KG1 (cell line): Measurements from ENCODE around the gene ADCY5.

Source experiments
- DNase-seq: peaks from one replicate; lab custom pipeline; 2025; lab: John Stamatoyannopoulos, UW

Gene ADCY5

GRCh38 chr3:123429362-123430125, 19.3 kb downstream of the ADCY5 start:
- DNase-seq = no peak

DNA sequence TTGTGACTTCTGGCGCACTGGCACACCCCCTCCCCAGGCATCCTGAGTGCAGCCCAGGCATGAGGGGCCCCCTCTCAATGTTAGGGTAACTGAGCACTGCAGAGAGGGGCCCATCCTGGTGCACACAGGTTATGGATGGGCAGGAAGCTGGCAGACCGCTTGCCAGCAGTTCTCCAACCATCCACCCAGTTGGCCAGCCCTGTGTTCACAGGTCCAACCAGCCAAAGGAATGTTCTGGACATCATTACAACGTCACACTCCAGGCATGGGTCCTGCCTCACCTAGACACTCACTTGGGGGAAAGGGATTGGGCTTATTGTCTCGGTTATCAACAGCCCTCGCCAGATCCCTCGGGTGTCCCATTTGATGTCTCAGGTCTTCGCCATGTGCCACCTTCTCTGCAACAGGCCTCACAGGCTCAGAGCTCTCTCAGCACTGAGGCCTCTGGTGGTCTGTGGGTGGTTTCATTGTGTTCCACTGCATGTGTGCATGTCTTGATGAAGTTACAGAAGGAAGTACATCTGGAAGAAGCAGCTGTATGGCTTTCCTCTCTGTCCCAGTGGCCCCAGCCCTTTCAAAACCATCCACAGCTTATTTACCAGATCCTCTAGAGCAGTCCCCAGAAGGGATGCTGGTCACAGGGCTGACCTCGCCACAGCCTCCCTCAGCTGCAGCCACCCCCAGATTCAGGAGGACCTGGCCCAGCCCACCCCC, 23.7 kb downstream of the ADCY5 start:
- no peak for DNase-seq

DNA sequence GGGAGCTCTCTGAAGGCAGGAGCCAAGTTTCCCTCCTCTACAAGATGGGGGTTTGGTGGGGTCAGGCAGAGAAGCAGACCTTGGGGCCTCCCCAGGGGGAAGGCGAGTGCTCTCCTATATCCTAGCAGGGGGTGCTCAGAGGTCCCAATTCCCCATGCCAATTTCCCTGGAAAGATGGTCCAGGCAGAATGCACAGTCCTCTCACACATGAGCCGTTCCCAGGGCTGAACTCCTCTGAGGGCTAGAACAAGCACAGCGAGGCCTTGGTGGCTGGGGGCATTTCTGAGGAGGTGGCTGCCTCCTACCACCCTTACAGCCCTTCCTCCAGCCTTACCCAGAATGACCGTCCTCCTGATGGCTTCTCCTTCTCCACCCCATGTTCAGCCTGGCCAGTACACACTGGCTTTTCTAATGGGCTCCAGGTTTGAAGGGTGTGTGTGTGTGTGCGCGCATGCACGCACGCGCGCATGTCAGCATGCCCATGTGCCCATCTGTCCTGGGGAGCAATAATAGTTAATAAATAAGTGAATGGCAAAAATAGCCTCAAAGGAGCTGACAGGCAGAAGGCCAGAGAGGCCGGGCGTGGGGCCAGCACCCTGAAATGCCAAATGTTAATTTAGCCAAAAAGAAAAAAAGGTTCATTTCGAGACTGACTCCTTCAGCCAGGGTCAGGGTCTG, 24.4 kb downstream of the ADCY5 start:
- DNase-seq = no peak

DNA sequence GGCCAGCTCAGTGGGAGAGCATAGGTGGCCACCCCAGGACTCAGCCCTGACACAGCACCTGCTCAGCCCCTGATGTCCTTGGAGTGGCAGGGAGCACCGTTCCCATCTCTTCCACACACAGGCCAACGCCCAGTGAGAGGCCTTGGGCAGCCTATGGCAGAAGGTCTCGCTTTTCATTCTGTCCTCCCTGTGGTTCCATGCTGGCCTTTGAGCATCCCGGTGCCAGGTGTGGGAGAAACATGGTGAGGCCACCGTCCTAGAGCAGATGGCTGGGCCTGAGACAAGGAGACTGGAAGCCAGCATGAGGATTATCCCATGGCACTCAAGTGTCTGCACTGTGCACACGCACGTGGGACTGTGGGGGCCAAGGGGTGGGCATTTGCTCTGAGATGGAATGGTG, 25.1 kb downstream of the ADCY5 start:
- DNase-seq = no peak

- DNase-seq = no peak
These were observed 25.9 kb downstream of the ADCY5 start for GRCh38 chr3:123423031-123423430.

DNA sequence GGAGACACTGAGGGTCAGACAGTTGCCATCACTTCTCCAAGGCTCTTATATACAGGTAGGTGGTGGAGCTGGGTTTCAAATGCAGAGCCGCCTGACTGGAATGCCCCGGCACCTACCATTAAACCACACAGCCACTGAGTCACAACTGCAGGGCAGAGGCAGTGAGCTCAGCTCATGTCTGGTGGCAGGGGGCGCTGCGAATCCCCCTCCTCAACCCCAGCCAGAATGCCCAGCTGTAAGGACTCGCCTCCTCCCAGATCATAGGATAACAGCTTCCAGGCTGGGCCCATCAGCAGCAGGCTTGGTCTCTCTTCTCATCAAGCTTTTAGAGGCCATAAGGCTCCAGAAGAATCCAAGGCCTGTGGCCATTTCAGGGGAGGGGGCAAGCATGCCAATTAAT, 26.4 kb downstream of the ADCY5 start:
- DNase-seq = no peak

DNA sequence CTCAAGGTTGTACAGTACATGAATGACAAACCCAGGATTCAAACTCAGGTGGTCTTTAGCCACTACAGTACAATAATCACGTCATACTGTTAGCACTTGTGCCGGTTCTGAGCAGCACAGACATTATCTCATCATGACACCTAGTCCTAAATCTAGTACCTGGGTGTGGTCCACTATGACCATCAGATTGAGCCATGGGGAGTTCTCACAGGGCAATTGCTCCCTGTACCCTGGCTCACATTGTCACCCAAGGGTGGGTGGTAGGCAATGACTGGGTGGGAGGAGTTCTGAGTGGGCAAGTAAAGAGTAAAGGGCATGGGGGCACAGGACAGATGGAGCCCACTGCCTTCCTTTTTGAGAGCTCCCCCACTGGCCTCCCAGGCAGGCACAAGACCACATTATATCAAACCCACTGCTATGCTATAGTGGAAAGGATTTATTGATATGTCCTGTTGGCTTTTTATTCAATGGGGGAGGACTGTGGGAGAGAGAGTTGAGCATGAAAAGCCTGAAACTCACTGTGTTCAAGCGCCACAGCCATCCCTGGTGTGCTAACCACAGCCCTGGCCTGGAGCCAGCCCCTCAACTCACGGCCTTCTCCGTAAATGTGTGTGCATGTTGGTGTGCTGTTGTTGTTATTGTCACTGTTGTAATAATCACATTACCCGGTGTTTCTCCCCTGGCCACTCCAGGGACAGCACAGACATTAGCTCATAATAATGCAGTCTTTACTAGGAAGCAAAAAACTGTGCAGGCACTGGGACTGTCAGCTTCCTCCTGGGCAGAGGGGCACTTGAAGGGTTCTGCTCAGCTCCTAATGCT, 27.3 kb downstream of the ADCY5 start:
- no peak for DNase-seq

- DNase-seq = no peak
These were observed 28.4 kb downstream of the ADCY5 start for GRCh38 chr3:123420416-123420968.

DNA sequence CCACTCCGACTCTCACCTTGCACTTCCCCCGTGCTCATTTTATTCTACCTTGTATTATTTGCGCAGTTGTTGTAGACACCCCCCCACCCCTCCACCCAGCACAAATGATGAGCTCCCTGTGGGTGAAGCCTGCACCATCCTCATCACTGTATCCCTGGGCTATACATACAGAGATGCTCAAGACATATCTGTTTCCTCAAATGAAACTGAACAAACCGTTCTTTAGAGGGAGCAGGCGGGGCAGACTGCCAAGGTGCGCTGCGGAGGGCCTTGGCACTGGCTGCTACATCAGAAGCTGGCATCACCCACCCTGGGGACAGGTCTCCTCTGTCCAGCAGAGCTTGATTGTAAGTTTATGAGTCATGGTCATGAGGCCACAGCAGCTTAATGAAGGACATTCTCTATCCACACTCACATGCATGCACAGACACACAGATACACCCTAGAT, 29.0 kb downstream of the ADCY5 start:
- no peak for DNase-seq

- no peak for DNase-seq
These were observed 29.6 kb downstream of the ADCY5 start for GRCh38 chr3:123419181-123419849.

DNA sequence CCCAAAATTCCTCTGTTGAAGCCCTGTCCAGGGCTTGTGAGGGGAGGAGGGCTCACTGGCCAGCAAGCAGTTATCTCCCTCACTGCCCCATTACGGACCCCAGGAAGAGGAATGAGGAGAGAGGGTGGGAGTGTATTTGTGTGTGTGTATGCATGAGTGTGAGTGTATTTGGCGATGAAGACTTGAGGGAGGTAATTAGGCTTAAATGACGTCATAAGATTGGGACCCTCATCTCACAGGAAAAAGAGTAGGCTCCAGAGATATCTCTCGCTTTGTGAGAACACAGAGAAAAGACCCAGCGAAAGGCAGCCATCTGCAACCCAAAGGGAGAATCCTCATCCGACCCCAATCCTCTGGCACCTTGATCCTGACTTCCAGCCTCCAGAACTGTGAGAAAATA, 32.2 kb downstream of the ADCY5 start:
- DNase-seq = no peak

DNA sequence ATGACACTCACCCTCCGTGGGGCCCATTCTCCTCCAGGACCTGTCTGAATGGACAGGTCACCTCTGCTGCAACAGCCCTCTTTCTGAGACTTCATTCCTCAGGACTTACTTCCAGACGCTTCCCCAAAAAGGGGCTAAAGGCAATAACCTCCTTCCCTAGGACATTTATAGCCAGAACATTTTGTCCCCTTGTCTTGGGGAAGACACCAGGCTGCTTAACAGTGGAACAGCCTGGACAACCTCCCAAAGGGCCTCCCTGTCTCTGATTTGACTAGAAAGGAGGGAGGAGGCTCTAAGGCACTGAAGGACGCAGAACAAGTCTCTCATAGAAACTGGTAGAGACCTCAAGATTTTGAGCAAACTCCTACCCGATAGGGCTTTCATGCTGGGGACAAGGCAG, 32.7 kb downstream of the ADCY5 start:
- DNase-seq = no peak

- DNase-seq = no peak
These were observed 33.7 kb downstream of the ADCY5 start for GRCh38 chr3:123414973-123415775.

DNA sequence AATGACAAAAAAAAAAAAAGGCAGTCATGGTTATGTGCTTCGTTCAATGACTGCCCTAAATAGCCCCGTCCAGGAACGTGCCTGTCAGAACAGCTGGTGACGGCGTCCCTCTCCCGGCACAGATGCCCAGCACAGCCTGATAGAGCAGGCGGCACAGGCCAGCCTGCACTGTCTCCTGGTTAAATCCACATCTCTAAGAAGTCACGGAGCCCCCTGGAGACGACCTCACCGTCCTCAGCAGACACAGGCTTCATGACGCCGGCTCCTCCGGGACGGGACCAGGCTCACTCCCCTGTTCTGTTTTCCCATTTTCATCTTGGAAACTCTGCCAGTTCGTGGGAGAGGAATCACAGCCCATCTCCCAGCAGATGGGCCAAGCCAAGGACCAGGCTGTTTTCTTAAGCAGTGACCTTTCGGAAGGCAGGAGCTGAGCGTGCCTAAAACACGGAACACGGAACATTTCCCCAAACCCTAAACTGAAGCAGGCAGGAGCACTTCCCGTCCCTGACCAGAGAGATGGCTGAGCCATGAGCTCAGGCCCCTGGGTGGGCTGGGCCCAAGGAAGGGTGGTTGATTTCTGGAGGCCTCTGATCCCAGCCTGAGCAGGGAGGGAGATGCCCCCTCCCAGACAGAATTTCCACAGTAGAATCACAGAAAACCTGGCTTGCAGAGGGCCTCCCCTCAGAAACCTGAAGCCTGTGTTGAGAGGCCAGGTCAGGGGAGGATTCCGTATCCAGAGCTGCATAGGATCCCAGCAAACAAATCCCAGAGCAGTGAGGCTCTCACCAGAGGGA, 35.9 kb downstream of the ADCY5 start:
- DNase-seq = no peak

DNA sequence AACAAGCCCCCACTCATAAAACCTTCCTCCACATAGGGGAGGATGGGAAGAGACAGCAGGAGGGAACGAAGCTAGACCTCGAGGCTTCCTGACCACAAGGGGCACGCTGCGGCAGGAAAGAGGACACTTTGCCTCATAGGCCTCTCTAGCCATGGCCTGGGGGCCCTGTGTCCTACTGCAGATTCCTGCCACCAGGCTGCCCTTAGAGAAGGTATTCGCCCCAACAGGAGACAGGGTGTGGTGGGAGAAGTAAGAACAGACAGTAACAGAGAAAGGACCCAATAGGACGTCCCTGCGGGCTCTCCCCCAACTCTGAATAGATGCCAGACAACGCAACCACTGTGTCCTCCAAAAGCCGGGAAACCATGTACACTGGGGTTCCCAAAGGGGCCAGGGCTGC, 36.8 kb downstream of the ADCY5 start:
- no peak for DNase-seq

- DNase-seq = no peak
These were observed 37.4 kb downstream of the ADCY5 start for GRCh38 chr3:123411340-123412040.

DNA sequence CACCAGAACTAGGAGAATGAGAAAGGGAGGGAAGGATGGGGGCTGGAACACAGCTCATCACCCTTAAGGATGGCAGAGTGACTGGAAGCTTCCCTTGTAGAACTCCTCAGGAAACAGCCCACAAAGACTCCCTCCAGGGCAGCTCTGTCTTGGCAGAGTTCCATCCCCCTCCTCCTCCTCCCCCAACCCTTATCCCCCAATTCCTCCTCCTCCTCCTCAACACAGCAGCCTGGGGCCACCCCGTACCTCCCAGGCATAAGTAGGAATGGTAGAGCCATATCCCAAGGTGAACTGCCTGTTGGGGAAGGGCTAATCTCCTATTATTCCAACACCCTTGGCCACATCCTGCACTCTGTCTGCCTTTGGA, 38.8 kb downstream of the ADCY5 start:
- no peak for DNase-seq

DNA sequence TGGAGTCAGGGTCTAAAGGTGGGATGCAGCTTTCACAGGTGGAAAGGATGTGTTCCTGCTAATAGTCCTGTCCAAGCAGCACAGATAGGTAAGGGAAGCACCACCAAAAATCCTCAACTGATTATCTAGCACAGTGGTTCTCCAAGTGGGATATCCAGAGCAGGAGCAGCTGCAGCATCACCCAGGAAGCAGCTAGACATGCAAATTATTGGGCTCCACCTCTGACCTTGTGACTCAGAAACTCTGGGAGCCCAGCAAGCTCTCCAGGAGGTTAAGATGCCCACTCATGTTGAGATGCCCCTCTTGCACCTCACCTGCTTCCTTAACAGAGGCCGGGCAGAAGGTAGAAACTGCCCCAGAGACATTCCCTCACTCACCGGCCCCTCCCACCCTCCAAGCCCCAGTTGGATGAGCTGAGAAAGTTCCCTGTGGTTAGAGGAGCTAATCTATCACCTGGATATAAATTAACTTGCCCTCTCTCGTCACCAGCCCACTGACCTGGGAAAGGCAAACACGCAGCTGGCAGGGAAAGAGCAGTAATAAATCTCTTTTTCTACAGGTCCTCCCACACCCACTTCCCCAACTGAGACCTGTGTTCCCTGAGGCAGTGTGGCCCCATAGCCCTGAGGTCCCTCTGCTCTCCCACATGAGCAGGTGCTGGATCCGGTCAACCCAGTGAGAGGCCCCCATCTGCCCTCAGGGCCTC, 39.3 kb downstream of the ADCY5 start:
- no peak for DNase-seq
